ENCODE measurements around the gene YTHDC2.

GRCh38 chr5:113538313-113538712 is 24.8 kb downstream of the YTHDC2 start:
- no peak for TF ChIP-seq GATA2 (IDR thresholded peaks at IDR 0.05; ENCODE audit: low read depth, low read length)
- TF ChIP-seq GATA3 (IDR thresholded peaks at IDR 0.05; ENCODE audit: low read depth, low read length): no peak

All from SH-SY5Y (cell line).